CD4-positive, alpha-beta T cell treated with Interleukin-4 for 4 hours (primary cell): Measurements from ENCODE around the gene STARD10.

ENCODE experiments used
- DNase-seq: peaks from one replicate; pipeline ENCODE4 v3.0.0-alpha.2; 2020

Gene STARD10

DNA sequence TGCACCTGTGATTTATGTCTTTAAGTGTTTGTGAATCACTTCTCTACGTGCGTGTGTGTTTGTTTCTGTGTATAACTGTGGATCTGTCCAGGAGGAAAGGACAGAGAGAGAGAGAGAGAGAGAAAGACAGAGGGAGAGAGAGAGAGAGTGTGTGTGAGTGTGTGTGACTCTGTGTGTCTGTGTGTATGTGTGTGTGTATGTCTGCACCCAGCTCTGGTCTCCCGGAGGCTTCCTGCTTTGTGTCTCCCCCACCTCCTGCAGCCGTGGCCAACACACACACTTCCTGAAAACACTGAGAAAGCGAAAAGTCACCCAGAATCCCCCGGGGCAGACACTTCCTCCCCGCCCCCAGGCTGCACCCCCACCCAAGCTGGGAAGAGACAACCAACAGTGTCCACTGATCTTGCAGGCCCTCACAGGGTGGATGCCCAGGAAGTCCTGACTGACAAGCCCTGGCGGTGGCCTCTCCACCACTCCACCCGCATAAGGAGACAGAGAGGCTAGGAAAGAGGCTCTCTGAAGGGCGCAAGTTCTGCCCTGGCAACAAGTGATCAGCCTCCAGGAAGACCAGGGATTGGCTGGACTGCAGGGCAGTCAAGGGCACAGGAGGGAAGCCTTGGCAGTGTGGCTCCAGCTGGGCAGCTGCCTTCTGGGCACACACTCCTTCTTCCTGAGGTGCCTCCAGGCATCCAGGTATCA lies 71.6 kb downstream of the STARD10 start:
- peak; percentile 93 for DNase-seq

DNA sequence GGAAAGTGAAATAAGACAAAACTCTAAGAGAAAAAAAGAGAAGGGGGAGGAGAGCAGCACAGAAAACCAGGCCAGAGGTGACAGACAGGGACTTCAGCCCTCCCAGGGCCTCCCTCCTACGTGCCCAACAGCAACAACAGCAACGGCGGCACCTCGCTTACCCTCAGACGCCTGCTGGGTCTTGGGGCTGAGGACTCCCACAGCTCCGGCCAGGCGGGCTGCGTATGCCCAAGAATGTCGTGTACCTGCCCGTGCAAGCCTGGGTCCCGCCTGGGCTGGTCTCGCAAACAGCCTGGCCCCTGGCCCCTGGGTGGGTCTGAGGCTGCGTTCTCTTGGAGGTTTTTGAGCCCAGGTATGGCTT lies 72.2 kb downstream of the STARD10 start:
- peak; percentile 41 for DNase-seq

GRCh38 chr11:72721276-72721675 lies 72.6 kb downstream of the STARD10 start:
- DNase-seq = no peak

DNA sequence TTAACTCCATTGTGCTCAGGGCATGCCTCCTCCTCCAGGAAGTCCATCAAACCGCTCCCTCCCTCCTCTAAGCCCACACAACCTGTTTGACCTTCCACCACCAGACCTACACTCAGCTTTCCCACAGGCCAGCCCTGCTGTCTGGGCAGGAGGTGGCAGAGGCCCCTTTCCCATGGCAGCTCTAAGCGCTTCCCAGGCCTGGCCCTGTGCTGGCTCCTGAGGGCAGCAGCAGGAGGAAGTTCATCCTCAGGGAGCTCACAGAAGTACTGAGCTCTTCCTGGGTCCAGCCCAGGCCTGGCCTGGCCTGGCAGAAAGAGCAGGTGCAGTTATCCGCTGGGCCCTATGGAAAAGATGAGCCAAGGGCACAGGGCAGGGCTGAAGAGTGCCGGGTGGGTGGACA lies 73.1 kb downstream of the STARD10 start:
- DNase-seq = no peak

DNA sequence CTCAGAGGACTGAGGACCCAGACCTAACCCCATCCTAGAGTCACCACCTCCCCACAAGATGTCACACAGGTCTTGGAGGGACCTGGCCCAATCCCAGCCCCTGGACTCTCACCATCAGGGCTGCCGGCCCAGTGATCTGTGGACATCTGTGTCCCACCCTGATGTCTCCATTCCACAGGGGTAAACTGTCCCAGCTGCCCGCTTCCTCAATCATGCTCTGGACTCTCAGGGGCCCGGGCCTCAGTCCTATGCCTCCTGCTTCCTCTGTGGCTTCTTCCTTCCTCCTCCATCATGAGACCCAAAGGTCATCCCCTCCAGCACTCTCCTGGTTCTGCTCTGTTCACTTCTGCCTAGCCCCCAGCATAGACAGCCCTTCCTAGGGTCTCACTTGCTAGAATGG lies 73.8 kb downstream of the STARD10 start:
- DNase-seq = no peak

DNA sequence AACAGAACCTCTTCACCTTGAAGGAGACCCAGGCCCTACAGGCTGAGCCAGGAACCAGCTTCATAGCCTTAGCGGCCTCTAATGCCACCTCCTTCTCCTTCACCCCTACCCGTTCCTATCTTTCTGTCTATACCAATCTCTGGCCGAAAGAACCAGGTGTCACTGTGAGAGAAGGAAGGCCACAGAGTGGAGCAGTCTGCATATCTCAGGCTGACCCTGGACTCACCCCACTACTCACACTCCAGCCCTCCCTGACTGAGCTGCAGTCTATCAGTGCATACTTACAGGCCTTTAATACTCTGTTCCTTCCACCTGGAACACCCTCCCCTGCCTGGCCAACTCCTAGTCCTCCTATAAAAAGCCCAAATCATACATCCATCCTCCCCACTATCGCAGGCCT lies 74.3 kb downstream of the STARD10 start:
- DNase-seq = no peak

DNA sequence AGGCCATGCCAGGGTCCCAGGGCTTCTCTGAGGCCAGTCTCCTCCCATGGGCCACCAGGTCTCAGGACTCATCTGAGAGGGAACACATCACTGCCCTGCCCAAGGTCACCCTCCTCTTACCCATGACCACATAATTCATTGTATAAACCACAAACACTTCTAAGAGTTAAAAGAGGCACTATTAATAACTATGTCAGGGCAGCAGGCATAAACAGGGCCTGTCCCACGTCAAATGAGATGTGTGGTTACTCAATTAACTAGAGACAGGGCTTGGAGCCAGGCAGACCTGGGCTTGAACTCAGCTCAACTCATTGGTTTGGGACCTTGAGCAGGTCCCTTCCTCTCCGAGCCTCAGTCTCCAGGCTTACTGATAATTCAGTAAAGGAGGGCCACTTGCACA lies 74.7 kb downstream of the STARD10 start:
- no peak for DNase-seq

- no peak for DNase-seq
These were observed 75.7 kb downstream of the STARD10 start for GRCh38 chr11:72718101-72718501.

DNA sequence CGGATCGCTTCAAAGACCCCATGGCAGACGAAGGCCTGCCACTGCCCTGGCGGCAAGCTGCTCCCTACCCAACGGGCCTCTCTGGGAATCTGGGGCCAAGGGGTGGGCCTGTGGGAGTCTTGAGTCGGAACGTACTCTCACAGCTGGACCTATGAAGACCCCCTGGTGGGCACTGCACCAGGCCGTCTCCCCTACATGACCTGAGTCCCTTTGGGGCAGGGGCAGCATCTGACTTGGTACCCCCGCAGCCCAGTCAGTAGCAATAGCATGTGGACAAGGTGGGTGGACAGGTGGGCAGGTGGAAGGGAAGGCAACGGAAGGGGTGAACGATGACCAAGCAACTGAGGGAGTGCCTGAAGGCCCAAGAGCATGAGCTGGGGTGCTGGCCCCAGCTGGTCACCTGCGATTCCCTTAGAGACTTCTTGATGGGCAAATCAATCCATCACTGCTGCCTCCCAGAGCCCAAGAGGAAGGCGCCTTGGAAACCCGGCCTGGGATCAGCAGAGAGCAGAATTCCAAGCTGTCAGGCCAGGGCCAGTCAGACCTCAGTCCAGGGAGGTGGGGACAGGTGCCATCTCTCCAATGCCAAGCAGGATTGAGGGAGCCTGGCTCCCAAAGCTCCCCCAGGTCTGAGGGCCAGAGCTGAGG lies 76.9 kb downstream of the STARD10 start:
- no peak for DNase-seq

GRCh38 chr11:72716290-72716689 lies 77.6 kb downstream of the STARD10 start:
- DNase-seq = no peak

GRCh38 chr11:72712841-72713240 lies 81.0 kb downstream of the STARD10 start:
- no peak for DNase-seq

- DNase-seq = no peak
These were observed 81.6 kb downstream of the STARD10 start for GRCh38 chr11:72712168-72712751.

DNA sequence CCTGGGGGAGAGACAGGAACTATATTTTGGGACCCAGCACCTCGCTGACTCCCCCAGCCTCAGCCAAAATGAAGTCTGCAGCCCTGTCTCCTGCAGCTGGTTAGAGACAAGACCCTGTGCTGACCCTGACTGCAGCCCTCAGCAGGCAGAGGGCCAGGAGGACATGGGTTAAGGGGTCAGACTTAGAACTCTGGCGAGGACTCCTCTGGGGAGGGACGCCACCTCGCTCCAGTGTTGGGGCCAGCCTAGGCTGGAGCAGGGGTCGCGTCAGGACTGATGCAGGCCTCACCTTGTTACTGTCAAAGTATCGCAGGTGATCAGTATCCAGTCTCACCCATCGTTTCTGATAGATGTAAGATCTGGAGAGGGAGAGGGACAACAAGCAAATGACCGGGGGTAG lies 82.7 kb downstream of the STARD10 start:
- DNase-seq = no peak

DNA sequence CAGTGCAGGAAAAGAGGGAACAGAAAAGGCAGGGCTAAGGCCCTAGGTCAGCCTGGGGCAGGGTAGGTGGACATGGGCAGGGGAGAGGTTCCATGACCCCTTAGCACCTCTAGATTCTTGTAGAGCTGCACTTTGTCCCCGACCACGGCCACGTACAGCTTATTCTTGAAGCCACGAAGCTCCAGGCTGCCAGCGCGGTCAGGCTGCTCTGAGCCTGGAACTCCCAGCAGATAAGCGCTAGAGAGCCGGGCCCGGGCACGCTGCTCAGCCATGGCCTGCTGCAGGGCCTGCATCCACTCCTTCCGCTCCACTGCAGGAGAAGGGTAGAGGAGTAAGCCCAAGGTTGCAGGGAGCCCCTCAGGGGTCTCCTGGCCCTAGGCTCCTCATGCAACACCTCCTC lies 83.6 kb downstream of the STARD10 start:
- no peak for DNase-seq

DNA sequence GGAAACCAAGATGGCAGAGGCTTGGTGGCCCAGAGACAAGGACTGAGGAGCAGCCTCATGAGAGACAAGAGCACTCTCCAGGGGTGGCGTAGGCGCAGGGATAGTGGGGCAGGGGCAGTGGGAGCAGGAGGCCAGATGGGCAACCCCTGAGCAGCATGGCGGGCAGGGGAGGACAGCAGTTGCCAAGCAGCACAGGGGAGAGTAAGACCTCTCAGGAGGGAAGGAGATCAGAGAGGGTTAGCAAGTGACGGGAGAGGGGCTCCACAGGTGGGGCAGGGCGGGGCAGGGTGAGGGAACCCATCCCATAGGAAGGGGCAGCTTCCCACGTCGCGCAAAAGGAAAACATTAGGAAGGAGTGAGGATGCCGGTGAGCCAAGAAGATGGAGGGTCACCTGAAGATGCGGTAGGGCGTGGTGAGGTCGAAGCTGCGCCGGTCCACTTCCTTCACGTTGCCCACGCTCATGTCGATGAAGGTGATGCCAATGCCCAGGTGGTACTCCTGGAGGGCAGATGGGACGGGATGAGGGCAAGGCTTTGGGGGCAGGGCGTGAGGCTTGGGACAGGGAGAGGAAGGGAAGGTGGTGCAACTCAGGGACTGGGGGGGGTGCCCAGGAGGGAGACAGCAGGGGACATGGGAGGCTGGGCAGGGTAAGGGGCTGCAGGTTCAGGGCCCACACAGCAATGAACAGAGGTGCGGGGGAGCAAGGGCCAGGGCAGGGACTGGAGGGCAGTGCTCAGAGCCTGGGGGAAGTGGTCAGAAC lies 84.2 kb downstream of the STARD10 start:
- no peak for DNase-seq

DNA sequence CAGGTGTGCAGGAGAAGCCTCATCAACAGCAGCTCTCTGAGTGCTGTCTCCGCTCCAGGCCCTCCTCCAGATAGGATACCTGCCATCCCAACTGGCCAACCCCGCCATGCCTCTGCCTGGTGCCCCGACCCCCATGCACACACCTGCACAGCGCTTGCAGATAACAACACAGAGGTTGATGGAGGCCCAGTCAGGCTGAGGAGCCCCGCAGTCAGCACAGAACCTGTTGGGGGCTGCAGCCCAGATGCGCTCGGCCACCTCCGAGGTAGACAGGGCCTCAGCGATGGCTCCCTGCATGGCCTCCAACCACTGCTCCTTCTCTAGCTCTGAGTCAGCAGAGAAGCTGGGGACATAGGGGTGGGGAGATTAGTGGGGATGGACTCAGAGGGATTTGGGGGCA lies 86.8 kb downstream of the STARD10 start:
- DNase-seq = no peak

DNA sequence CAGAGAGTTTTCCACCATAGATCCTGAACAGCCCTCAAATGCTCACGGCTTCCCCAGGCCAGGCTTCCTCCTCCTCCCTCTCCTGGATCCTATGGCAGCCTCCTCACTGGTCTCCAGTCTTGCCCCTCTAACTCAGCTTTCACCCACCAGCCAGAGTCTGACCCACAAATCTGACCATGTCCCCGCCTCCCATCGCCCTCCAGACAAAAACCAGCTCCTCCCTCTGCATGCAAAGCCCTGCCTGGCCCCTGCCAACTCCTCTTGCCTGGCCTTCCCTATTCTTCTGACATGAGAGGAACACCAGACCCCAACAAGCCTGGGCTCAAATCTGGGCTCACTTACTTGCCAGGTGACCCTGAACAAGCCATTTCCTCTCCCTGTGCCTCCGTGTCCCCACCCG lies 87.3 kb downstream of the STARD10 start:
- no peak for DNase-seq

DNA sequence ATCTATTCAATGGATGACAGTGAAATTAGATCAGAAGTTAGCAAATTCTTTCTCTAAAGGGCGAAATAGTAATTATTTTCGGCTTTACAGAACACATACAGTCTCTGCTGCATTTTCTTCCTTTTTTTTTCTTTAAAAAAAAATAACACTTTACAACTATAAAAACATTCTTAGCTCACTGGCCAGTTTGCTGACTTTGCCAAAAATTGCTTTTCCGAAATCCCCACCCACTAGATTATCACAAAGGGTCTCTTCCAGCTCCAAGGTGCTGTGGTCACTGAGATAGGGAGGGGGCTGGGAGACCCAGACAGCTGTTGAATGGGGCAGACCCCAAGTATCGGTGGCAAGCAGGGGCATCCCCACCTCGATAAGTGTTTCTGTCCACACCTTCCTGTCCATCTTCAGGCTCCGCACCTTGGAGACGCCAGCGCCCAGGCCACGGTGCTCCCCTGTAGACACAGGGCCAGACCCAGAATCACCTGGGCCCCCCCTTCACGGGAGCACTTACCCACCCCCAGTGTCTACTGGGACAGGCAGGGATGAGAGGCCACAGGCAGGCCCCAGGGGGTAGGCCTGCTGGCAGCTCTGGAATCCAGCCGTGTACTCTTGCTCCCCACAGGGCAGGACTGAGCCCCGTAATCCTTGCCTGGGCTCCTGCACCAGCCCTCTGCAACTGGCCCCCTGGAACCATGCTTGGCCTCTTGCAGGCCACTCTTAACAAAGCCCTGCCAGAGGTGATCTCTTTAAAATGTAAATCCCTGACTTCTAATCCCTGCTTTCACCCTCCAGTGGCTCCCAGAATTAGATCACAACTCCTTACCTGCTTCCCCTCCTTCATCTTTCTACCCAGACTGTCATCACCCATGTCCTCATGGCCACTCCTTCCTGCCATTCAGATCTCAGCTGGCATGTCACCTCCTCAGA lies 88.1 kb downstream of the STARD10 start:
- no peak for DNase-seq

DNA sequence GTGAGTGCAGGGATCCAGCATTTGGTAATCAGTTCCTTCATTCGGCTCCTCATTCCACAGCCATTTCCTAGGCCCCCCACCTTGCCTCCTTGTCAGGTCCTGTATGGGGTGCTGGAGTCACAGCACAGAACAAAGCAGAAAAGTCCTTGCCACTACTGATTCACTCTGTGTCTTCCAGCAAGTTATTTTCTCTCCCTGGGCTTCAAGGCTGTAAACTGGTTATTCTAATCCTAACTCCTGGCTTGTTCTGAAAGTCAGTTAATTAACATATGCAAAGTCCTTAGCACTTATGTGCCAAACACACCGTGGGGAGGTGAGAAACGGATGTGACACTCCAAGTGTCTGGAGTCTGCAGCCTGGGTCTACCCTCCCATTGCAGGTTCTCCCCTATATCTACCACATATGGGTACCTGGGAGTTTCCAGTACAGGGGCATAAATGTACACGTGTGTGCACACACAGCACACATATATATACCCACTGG lies 89.0 kb downstream of the STARD10 start:
- DNase-seq = no peak
